ENCODE measurements around the gene RAB33A. TPM values are rescaled to one million over a fixed set of nuclear protein-coding genes. Genes with fewer than 3 reads are reported as not detected.

The RAB33A gene
- total and polyA plus RNA-seq, 2 donors (not counting 3 experiments of a cell fraction or from before 2014, with no cell fraction given): 0.91 to 1.6 TPM

DNA sequence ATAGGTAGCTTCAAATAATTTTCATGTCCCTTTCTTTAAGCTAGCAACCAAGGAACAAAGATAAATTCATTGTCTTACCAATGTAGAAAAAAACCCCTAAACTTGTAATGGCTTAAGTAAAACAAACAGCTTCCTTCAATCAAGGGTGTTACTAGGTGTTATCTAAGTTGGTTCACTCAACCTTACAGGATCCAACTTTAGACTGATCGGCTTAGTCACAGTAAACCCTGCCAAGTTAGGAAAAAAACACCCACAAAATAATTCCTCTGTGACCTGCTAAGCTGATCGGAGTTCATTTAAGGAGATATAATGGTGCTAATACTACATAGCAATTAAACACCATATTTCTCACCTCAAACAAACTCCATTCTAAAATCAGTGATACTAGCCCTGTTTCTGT, 16.2 kb upstream of the RAB33A start:
- peak; percentile 42 for DNase-seq (ENCODE audit: low read depth, low spot score)

More for the DNA sequence above, 16.2 kb upstream of the RAB33A start:
- POLR2A ChIA-PET: no interaction called here
- no peak overlapping the region for H3K9ac ChIP-seq (replicated peaks; ENCODE audit: extremely low read depth, insufficient read depth, low read length)
- no peaks in the 10 kb centered on the region for H3K36me3 ChIP-seq (ENCODE audit: control insufficient read depth in 2 of 2, extremely low read depth in 1 of 2, insufficient read depth in 2 of 2, low read length in 2 of 2)
- H3K27me3 ChIP-seq (ENCODE audit: control insufficient read depth in 2 of 2, insufficient read depth in 2 of 2, low read length in 2 of 2): no peaks in the 10 kb centered on the region
- no TSS peak for BruUV-seq (replicated peaks)
- no peaks in the 10 kb centered on the region for H4K20me1 ChIP-seq (replicated peaks; ENCODE audit: control insufficient read depth, extremely low read depth, insufficient read depth, low read length)
- no peak overlapping the region for H3K4me3 ChIP-seq (replicated peaks in 1 of 3; ENCODE audit: insufficient read depth in 1 of 3, low read depth in 1 of 3, low read length in 3 of 3)
- H3K4me1 ChIP-seq (ENCODE audit: control insufficient read depth, extremely low read depth, insufficient read depth, low read length): no peaks in the 10 kb centered on the region
- peak; percentile 18 for FAIRE-seq
- H3K9me3 ChIP-seq (replicated peaks; ENCODE audit: control insufficient read depth, insufficient read depth, low read length): no peaks in the 10 kb centered on the region
- H3K27ac ChIP-seq (ENCODE audit: insufficient read depth, low read depth, low read length): no peak overlapping the region
- TF ChIP-seq GATA2 (IDR thresholded peaks at IDR 0.05; ENCODE audit: insufficient read depth, insufficient read length, low read depth, low read length): no peak
- no peak for TF ChIP-seq POLR2A (IDR thresholded peaks at IDR 0.05; ENCODE audit: low read depth, low read length)
- TF ChIP-seq JUN (IDR thresholded peaks at IDR 0.05; ENCODE audit: borderline replicate concordance, insufficient read depth, insufficient read length, low read depth): no peak
- TF ChIP-seq FOS (IDR thresholded peaks at IDR 0.05; ENCODE audit: borderline replicate concordance, insufficient read depth, low read length): no peak
- no peak for TF ChIP-seq POLR2AphosphoS5 (IDR thresholded peaks at IDR 0.05; ENCODE audit: insufficient read depth, low read depth, low read length)
- TF ChIP-seq, protein P1, sequence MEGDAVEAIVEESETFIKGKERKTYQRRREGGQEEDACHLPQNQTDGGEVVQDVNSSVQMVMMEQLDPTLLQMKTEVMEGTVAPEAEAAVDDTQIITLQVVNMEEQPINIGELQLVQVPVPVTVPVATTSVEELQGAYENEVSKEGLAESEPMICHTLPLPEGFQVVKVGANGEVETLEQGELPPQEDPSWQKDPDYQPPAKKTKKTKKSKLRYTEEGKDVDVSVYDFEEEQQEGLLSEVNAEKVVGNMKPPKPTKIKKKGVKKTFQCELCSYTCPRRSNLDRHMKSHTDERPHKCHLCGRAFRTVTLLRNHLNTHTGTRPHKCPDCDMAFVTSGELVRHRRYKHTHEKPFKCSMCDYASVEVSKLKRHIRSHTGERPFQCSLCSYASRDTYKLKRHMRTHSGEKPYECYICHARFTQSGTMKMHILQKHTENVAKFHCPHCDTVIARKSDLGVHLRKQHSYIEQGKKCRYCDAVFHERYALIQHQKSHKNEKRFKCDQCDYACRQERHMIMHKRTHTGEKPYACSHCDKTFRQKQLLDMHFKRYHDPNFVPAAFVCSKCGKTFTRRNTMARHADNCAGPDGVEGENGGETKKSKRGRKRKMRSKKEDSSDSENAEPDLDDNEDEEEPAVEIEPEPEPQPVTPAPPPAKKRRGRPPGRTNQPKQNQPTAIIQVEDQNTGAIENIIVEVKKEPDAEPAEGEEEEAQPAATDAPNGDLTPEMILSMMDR (IDR thresholded peaks at IDR 0.05; ENCODE audit: extremely low read depth in 1 of 2, insufficient read depth in 1 of 2, low read depth in 1 of 2, low read length in 2 of 2): no peak
- no peak for TF ChIP-seq MYC (IDR thresholded peaks at IDR 0.05; ENCODE audit: low read depth, low read length)
- TF ChIP-seq, protein P2, sequence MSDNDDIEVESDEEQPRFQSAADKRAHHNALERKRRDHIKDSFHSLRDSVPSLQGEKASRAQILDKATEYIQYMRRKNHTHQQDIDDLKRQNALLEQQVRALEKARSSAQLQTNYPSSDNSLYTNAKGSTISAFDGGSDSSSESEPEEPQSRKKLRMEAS (IDR thresholded peaks at IDR 0.05; ENCODE audit: insufficient read depth, insufficient read length): no peak
- TF ChIP-seq EZH2 (IDR thresholded peaks at IDR 0.05; ENCODE audit: borderline replicate concordance, low read depth, low read length, severe bottlenecking): no peak
- no peak overlapping the region for H3K4me2 ChIP-seq (ENCODE audit: insufficient read depth, low read length)
- CTCF ChIA-PET: interaction anchor here (0.9 to 1.0 kb wide), 3 partner anchors 10 to 76 kb away, joined by 3 read pairs; partner anchors contain the start of gene AIFM1
- intact Hi-C loops (cut with micrococcal nuclease): no loop called here
- no peaks in the 10 kb centered on the region for H3K79me2 ChIP-seq (ENCODE audit: control insufficient read depth, insufficient read depth, low read length)
- dilution Hi-C loops (cut with MboI; ENCODE audit: extremely low pct_ligation_motif_present, low sequenced_read_pairs): no loop called here
- no peak overlapping the region for H2AFZ ChIP-seq (ENCODE audit: low read depth, low read length)
- H3K9me1 ChIP-seq (replicated peaks; ENCODE audit: control insufficient read depth, extremely low read depth, insufficient read depth, low read length): no peaks in the 10 kb centered on the region
